WERI-Rb-1 (cell line): ENCODE data around the gene DIDO1.

Experiments used
- DNase-seq: peaks from one replicate; pipeline ENCODE4 v3.0.0-alpha.2; 2020
- H3K27ac ChIP-seq: fragments of 250-450 bp; sonication (Bioruptor Pico); 2 replicates; pipeline ENCODE4 v1.5.1; 2020; ENCODE audit warnings: mild to moderate bottlenecking, moderate library complexity
- H3K27me3 ChIP-seq: fragments of 250-450 bp; sonication (Bioruptor Pico); 2 replicates; pipeline ENCODE4 v1.5.1; 2021; ENCODE audit warnings: mild to moderate bottlenecking, low read depth, moderate library complexity; ENCODE audit not compliant: insufficient read depth, severe bottlenecking
- H3K36me3 ChIP-seq: fragments of 250-450 bp; sonication (Bioruptor Pico); 2 replicates; pipeline ENCODE4 v1.5.1; 2020; ENCODE audit warnings: mild to moderate bottlenecking, moderate library complexity
- H3K4me3 ChIP-seq: 2 replicates; pipeline ENCODE4 v1.5.1; 2011; ENCODE audit warnings: low read depth, mild to moderate bottlenecking, control low read depth, low read length
- H3K9me3 ChIP-seq: fragments of 250-450 bp; sonication (Bioruptor Pico); 2 replicates; pipeline ENCODE4 v1.5.1; 2021; ENCODE audit warnings: mild to moderate bottlenecking, moderate library complexity; ENCODE audit not compliant: severe bottlenecking
- TF ChIP-seq, protein P1 (sequence below): IDR thresholded peaks from 2 replicates; pipeline ENCODE4 v1.5.1; 2011; ENCODE audit warnings: low read depth, mild to moderate bottlenecking, control low read depth, inconsistent platforms, low read length

DIDO1 gene

DNA sequence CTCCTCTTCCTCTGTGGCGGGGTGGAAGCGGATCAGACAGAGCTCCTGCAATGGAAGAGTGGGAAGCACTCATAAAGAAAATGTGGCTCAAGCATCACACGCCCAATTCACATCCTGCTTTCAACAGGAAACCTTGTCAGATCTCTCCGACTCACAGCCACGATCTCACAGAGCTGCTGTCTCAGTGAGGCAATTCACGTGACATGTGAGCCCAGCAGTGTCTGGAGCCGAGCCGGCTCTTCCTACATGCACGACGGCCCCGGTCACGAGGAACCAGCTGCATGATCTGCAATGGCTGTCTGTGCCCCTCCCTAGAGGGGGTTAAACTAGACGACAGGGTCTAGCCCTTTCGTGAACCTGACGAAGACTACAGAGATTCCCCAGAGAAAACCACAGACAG is 35.2 kb downstream of the DIDO1 start:
- H3K27ac ChIP-seq, result no peak overlapping the region
- H3K27me3 ChIP-seq, result no peaks in the 10 kb centered on the region
- H3K4me3 ChIP-seq, result no peak overlapping the region
- H3K9me3 ChIP-seq, result no peaks in the 10 kb centered on the region
- TF ChIP-seq, protein P1, sequence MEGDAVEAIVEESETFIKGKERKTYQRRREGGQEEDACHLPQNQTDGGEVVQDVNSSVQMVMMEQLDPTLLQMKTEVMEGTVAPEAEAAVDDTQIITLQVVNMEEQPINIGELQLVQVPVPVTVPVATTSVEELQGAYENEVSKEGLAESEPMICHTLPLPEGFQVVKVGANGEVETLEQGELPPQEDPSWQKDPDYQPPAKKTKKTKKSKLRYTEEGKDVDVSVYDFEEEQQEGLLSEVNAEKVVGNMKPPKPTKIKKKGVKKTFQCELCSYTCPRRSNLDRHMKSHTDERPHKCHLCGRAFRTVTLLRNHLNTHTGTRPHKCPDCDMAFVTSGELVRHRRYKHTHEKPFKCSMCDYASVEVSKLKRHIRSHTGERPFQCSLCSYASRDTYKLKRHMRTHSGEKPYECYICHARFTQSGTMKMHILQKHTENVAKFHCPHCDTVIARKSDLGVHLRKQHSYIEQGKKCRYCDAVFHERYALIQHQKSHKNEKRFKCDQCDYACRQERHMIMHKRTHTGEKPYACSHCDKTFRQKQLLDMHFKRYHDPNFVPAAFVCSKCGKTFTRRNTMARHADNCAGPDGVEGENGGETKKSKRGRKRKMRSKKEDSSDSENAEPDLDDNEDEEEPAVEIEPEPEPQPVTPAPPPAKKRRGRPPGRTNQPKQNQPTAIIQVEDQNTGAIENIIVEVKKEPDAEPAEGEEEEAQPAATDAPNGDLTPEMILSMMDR, result no peak
- DNase-seq, result no peak
- H3K36me3 ChIP-seq, result peaks cover 99% of the 10 kb centered on the region

GRCh38 chr20:62890444-62890843 is 35.9 kb downstream of the DIDO1 start:
- DNase-seq, result no peak
- TF ChIP-seq, protein P1, result no peak
- Histone ChIP-seq H3K4me3 (no peak overlapping the region), H3K9me3 (no peaks in the 10 kb centered on the region), H3K27ac (no peak overlapping the region), H3K27me3 (no peaks in the 10 kb centered on the region), H3K36me3 (peaks cover 93% of the 10 kb centered on the region)

DNA sequence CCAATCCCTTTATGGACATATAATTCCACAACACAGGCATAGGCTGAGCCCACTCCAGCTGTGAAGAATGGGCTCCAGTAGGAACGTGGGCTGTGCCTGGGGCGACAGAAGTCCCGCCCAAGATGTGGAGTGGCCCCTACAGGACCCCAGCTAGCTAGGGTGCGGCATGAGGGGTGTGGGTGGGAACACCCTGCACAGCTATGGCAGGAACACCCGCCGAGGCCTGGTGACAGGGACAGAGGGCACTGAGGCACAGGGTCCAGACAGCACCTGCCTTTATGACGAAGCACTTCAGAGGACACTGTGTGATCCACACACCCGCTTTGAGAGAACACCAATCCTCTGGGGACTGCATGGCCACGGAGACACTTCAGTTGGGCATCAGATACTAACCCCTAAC is 36.4 kb downstream of the DIDO1 start:
- no peak for DNase-seq

GRCh38 chr20:62889411-62889810 is 36.9 kb downstream of the DIDO1 start:
- Histone ChIP-seq H3K27me3 (no peaks in the 10 kb centered on the region), H3K9me3 (no peaks in the 10 kb centered on the region), H3K4me3 (no peak overlapping the region), H3K36me3 (peaks cover 85% of the 10 kb centered on the region), H3K27ac (no peak overlapping the region)
- no peak for DNase-seq
- TF ChIP-seq, protein P1, result no peak

More for the DNA sequence above, 36.4 kb downstream of the DIDO1 start:
- H3K36me3 ChIP-seq, result peaks cover 88% of the 10 kb centered on the region
- TF ChIP-seq, protein P1, result no peak
- H3K27me3 ChIP-seq, result no peaks in the 10 kb centered on the region
- no peak overlapping the region for H3K27ac ChIP-seq
- H3K9me3 ChIP-seq, result no peaks in the 10 kb centered on the region
- no peak overlapping the region for H3K4me3 ChIP-seq

- H3K27ac ChIP-seq, result no peak overlapping the region
- no peak overlapping the region for H3K4me3 ChIP-seq
- H3K27me3 ChIP-seq, result no peaks in the 10 kb centered on the region
- no peaks in the 10 kb centered on the region for H3K9me3 ChIP-seq
- TF ChIP-seq, protein P1, result no peak
- H3K36me3 ChIP-seq, result peaks cover 80% of the 10 kb centered on the region
- DNase-seq, result no peak
These were observed 37.4 kb downstream of the DIDO1 start for GRCh38 chr20:62888910-62889309.

DNA sequence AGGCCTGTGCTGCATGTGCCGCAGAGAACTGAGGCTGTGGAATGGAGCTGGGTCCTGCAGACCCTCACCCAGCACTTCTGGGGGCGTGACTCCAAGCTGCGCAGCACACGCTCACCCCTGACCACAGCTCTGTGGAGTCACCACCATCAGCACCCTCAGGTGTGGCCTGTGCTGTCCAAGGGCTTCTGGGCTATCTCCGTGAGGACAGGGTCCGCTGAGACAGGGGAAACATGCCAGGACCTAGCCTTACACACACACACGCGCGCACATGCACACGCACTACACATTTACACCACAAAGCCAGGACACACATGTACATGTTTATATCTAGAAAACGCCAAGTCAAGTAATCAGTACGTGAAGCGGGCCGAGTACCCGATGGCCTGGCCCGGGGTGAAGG is 37.9 kb downstream of the DIDO1 start:
- TF ChIP-seq, protein P1, result no peak
- no peaks in the 10 kb centered on the region for H3K9me3 ChIP-seq
- H3K27ac ChIP-seq, result no peak overlapping the region
- peaks cover 74% of the 10 kb centered on the region for H3K36me3 ChIP-seq
- H3K27me3 ChIP-seq, result no peaks in the 10 kb centered on the region
- DNase-seq, result no peak
- H3K4me3 ChIP-seq, result no peak overlapping the region
